H9 (cell line): Measurements from ENCODE around the gene NEBL. TPM values are rescaled to one million over a fixed set of nuclear protein-coding genes. Genes with fewer than 3 reads are reported as not detected.

Experiments used
- DNase-seq: peaks from one replicate; pipeline ENCODE4 v3.0.0-alpha.2; 2017
- H2AFZ ChIP-seq: one replicate; pipeline ENCODE4 v1.6.1; 2013; ENCODE audit warnings: mild to moderate bottlenecking, low read length, control low read depth, moderate library complexity
- H2AK5ac ChIP-seq: 2 replicates; pipeline ENCODE4 v1.6.1; 2013; ENCODE audit warnings: low read length, control low read depth, mixed read lengths; ENCODE audit not compliant: insufficient read length
- H2BK120ac ChIP-seq: one replicate; pipeline ENCODE4 v1.6.1; 2013; ENCODE audit warnings: low read depth, mild to moderate bottlenecking, low read length, control low read depth, inconsistent platforms; ENCODE audit not compliant: poor library complexity, severe bottlenecking
- H2BK12ac ChIP-seq: 2 replicates; pipeline ENCODE4 v1.6.1; 2013; ENCODE audit warnings: low read length, control low read depth, mixed read lengths, low read depth; ENCODE audit not compliant: insufficient read length
- H2BK15ac ChIP-seq: 2 replicates; pipeline ENCODE4 v1.6.1; 2013; ENCODE audit warnings: low read depth, low read length, control low read depth
- H2BK20ac ChIP-seq: one replicate; pipeline ENCODE4 v1.6.1; 2013; ENCODE audit warnings: low read depth, mild to moderate bottlenecking, low read length, control low read depth, inconsistent platforms; ENCODE audit not compliant: poor library complexity, severe bottlenecking
- H2BK5ac ChIP-seq: 2 replicates; pipeline ENCODE4 v1.6.1; 2013; ENCODE audit warnings: low read length, control low read depth, mixed read lengths; ENCODE audit not compliant: insufficient read length
- H3K14ac ChIP-seq: 2 replicates; pipeline ENCODE4 v1.6.1; 2013; ENCODE audit warnings: low read length, control low read depth; ENCODE audit not compliant: insufficient read depth
- H3K18ac ChIP-seq: 2 replicates; pipeline ENCODE4 v1.6.1; 2013; ENCODE audit warnings: low read depth, mild to moderate bottlenecking, mixed read lengths, low read length, control low read depth; ENCODE audit not compliant: insufficient read length
- H3K23ac ChIP-seq: 2 replicates; pipeline ENCODE4 v1.6.1; 2013; ENCODE audit warnings: low read length, control low read depth, mixed read lengths, low read depth; ENCODE audit not compliant: insufficient read length
- H3K23me2 ChIP-seq: 2 replicates; pipeline ENCODE4 v1.6.1; 2013; ENCODE audit warnings: low read depth, mild to moderate bottlenecking, mixed read lengths, low read length, control low read depth; ENCODE audit not compliant: insufficient read length, poor library complexity, severe bottlenecking
- H3K27ac ChIP-seq: 2 replicates; pipeline ENCODE4 v1.5.1; 2013; ENCODE audit warnings: low read length, control low read depth, mixed read lengths, low read depth; ENCODE audit not compliant: insufficient read length
- H3K27me3 ChIP-seq: 2 replicates; pipeline ENCODE4 v1.6.1; 2013; ENCODE audit warnings: low read length, control low read depth, inconsistent platforms; ENCODE audit not compliant: insufficient read depth
- H3K4ac ChIP-seq: 2 replicates; pipeline ENCODE4 v1.6.1; 2013; ENCODE audit warnings: low read depth, mild to moderate bottlenecking, control low read depth, inconsistent platforms, low read length, moderate library complexity
- H3K4me1 ChIP-seq: 2 replicates; pipeline ENCODE4 v1.6.1; 2013; ENCODE audit warnings: low read length, control low read depth, inconsistent platforms; ENCODE audit not compliant: insufficient read depth
- H3K4me2 ChIP-seq: 2 replicates; pipeline ENCODE4 v1.6.1; 2013; ENCODE audit warnings: low read length, control low read depth, mixed read lengths; ENCODE audit not compliant: insufficient read length, insufficient read depth
- H3K56ac ChIP-seq: 2 replicates; pipeline ENCODE4 v1.6.1; 2013; ENCODE audit warnings: low read depth, mild to moderate bottlenecking, mixed read lengths, low read length, control low read depth; ENCODE audit not compliant: insufficient read length
- H3K79me1 ChIP-seq: 2 replicates; pipeline ENCODE4 v1.6.1; 2013; ENCODE audit warnings: low read depth, mild to moderate bottlenecking, moderate library complexity, low read length, control low read depth, inconsistent platforms; ENCODE audit not compliant: insufficient read depth, poor library complexity, severe bottlenecking
- H3K79me2 ChIP-seq: 2 replicates; pipeline ENCODE4 v1.6.1; 2013; ENCODE audit warnings: low read length, control low read depth, inconsistent platforms; ENCODE audit not compliant: insufficient read depth
- H3K9ac ChIP-seq: 2 replicates; pipeline ENCODE4 v1.6.1; 2013; ENCODE audit warnings: low read length, control low read depth, mixed read lengths; ENCODE audit not compliant: insufficient read length; ENCODE audit errors: extremely low read depth
- H3K9me3 ChIP-seq: one replicate; pipeline ENCODE4 v1.6.1; 2013; ENCODE audit warnings: low read depth, low read length, inconsistent platforms; ENCODE audit not compliant: control insufficient read depth
- H3T11ph ChIP-seq: one replicate; pipeline ENCODE4 v1.6.1; 2013; ENCODE audit warnings: mild to moderate bottlenecking, low read length, control low read depth, inconsistent platforms
- H4K20me1 ChIP-seq: one replicate; pipeline ENCODE4 v1.6.1; 2013; ENCODE audit not compliant: control insufficient read depth, insufficient read length, insufficient read depth
- H4K5ac ChIP-seq: 2 replicates; pipeline ENCODE4 v1.6.1; 2013; ENCODE audit warnings: low read depth, mild to moderate bottlenecking, mixed read lengths, low read length, control low read depth; ENCODE audit not compliant: insufficient read length
- H4K8ac ChIP-seq: replicated peaks from 2 replicates; pipeline ENCODE4 v1.6.1; 2013; ENCODE audit warnings: low read length, control low read depth, mixed read lengths, low read depth; ENCODE audit not compliant: insufficient read length
- H4K91ac ChIP-seq: 2 replicates; pipeline ENCODE4 v1.6.1; 2013; ENCODE audit warnings: low read depth, mild to moderate bottlenecking, moderate library complexity, mixed read lengths, low read length, control low read depth; ENCODE audit not compliant: insufficient read length
- H3K27ac Mint-ChIP-seq, 3 experiments: 2 replicates in 2 of 3; 3 replicates in 1 of 3; pipeline ENCODE4 v1.8.0; 2020 to 2021; ENCODE audit warnings: mixed read lengths in 3 of 3, mild to moderate bottlenecking in 1 of 3, moderate library complexity in 1 of 3
- H3K27me3 Mint-ChIP-seq: 2 replicates; pipeline ENCODE4 v1.8.0; 2021; ENCODE audit warnings: low read depth, mild to moderate bottlenecking, moderate library complexity, mixed read lengths
- H3K36me3 Mint-ChIP-seq, 3 experiments: 2 replicates in 2 of 3; 3 replicates in 1 of 3; pipeline ENCODE4 v1.8.0; 2020 to 2021; ENCODE audit warnings: low read depth in 3 of 3, mixed read lengths in 3 of 3; ENCODE audit not compliant: insufficient read depth in 1 of 3
- H3K4me1 Mint-ChIP-seq, 2 experiments: 2 replicates each; pipeline ENCODE4 v1.8.0; 2020; ENCODE audit warnings: mixed read lengths in 2 of 2
- H3K4me3 Mint-ChIP-seq, 2 experiments: 2 replicates in 1 of 2; 3 replicates in 1 of 2; pipeline ENCODE4 v1.8.0; 2020 to 2021; ENCODE audit warnings: mild to moderate bottlenecking in 2 of 2, mixed read lengths in 2 of 2, moderate library complexity in 1 of 2
- H3K9me3 Mint-ChIP-seq, 2 experiments: 2 replicates in 1 of 2; 3 replicates in 1 of 2; pipeline ENCODE4 v1.8.0; 2020; ENCODE audit warnings: mild to moderate bottlenecking in 2 of 2, mixed read lengths in 2 of 2, moderate library complexity in 1 of 2
- WGBS: extraction: QIAGEN DNeasy Blood & Tissue Kit; methylation state at CpG from one replicate; pipeline ENCODE4 v1.1.7; 2013; ENCODE audit warnings: missing lambda C conversion rate, low lambda C conversion rate, mixed read lengths; ENCODE audit not compliant: insufficient read length; ENCODE audit errors: extremely low coverage; 5-methylcytosine and 5-hydroxymethylcytosine counted together
- total RNA-seq: library from RNA; stranded (reverse); gene quantifications from 2 replicates; pipeline ENCODE4 v1.2.1, GENCODE V29; 2021
- TF ChIP-seq, protein P1 (sequence below): fragments of 200-600 bp; sonication (generic); conservative IDR thresholded peaks from 3 replicates; pipeline ENCODE4 v1.8.0; 2021; ENCODE audit warnings: antibody characterized with exemption, mild to moderate bottlenecking

Gene NEBL
- total RNA-seq, 1 experiment from 2014 or later, result 20.9 TPM

DNA sequence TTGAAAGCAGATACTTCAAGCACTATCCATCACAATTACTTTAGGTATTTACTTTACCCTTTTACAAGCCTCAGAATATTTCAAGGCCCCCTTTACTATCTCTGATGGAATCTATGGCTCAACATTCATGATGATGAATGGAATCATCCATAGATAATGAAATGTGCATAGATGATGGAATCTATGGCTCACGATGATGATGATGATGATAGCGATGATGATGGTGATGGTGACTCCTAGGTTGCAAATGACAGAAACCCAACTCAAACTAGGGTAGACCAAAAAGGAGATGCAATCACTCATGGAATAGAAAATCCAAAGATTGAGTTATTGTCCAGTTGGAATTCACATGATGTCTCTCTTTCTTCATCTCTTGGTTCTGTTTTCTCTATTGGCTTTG, 55.7 kb downstream of the NEBL start:
- Histone ChIP-seq H3K4ac (no peak overlapping the region), H3K79me2 (no peaks in the 10 kb centered on the region), H3K79me1 (no peaks in the 10 kb centered on the region), H2BK5ac (no peak overlapping the region), H3K27me3 (no peaks in the 10 kb centered on the region), H3K9me3 (no peaks in the 10 kb centered on the region), H4K5ac (no peak overlapping the region), H3K18ac (no peak overlapping the region), H2BK15ac (no peak overlapping the region), H3K14ac (no peak overlapping the region), H2AK5ac (no peak overlapping the region), H2AFZ (no peak overlapping the region), H2BK12ac (no peak overlapping the region), H3K9ac (no peak overlapping the region), H4K20me1 (no peaks in the 10 kb centered on the region), H3K4me1 (no peaks in the 10 kb centered on the region), H2BK120ac (no peak overlapping the region), H2BK20ac (no peak overlapping the region), H3K23ac (no peak overlapping the region), H4K91ac (no peak overlapping the region), H4K8ac (no peak overlapping the region), H3K27ac (no peak overlapping the region), H3K56ac (no peak overlapping the region), H3K23me2 (no peaks in the 10 kb centered on the region), H3K4me2 (no peak overlapping the region), H3T11ph (no peak overlapping the region)
- Mint-ChIP-seq H3K9me3 (peaks cover 13 to 16% of the 10 kb centered on the region in 2 experiments; a peak in 4 of 5 replicates), H3K36me3 (peaks cover 2 to 27% (median 26%) of the 10 kb centered on the region in 3 experiments; a peak in 4 of 7 replicates), H3K4me1 (no peaks in the 10 kb centered on the region), H3K4me3 (no peak overlapping the region), H3K27ac (no peak overlapping the region), H3K27me3 (no peaks in the 10 kb centered on the region)
- WGBS, result no CpG with 5 or more reads among the region's 2 CpGs
- no peak for DNase-seq
- TF ChIP-seq, protein P1, sequence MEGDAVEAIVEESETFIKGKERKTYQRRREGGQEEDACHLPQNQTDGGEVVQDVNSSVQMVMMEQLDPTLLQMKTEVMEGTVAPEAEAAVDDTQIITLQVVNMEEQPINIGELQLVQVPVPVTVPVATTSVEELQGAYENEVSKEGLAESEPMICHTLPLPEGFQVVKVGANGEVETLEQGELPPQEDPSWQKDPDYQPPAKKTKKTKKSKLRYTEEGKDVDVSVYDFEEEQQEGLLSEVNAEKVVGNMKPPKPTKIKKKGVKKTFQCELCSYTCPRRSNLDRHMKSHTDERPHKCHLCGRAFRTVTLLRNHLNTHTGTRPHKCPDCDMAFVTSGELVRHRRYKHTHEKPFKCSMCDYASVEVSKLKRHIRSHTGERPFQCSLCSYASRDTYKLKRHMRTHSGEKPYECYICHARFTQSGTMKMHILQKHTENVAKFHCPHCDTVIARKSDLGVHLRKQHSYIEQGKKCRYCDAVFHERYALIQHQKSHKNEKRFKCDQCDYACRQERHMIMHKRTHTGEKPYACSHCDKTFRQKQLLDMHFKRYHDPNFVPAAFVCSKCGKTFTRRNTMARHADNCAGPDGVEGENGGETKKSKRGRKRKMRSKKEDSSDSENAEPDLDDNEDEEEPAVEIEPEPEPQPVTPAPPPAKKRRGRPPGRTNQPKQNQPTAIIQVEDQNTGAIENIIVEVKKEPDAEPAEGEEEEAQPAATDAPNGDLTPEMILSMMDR, result no peak
